ENCODE data around the gene CLK2. TPM values are rescaled to one million over a fixed set of nuclear protein-coding genes. Genes with fewer than 3 reads are reported as not detected.

CLK2 gene
- total and polyA plus RNA-seq, 9 of the 15 experiments (the other 6 are each of a cell fraction or from before 2014, with no cell fraction given) = 13.5 to 81.4 (median 39.6) TPM

- TF ChIP-seq ETV6 (IDR thresholded peaks at IDR 0.05; ENCODE audit: borderline replicate concordance in 1 of 2, low read depth in 2 of 2, low read length in 1 of 2) (no peak), ETV6 (CRISPR knock-in tag; IDR thresholded peaks at IDR 0.05; ENCODE audit: borderline replicate concordance) (no peak), U2AF2 (optimal IDR thresholded peaks at IDR 0.05; ENCODE audit: low read depth, low read length) (no peak), E2F6 (IDR thresholded peaks at IDR 0.05; ENCODE audit: borderline replicate concordance in 1 of 2, extremely low read depth in 1 of 2, insufficient read depth in 1 of 2, insufficient read length in 1 of 2, low read depth in 1 of 2, low read length in 1 of 2, poor library complexity in 1 of 2, severe bottlenecking in 1 of 2) (peak; percentile 27 to 56), TCFL5 (CRISPR knock-in tag; conservative IDR thresholded peaks at IDR 0.05) (no peak), STAT5B (CRISPR knock-in tag; IDR thresholded peaks at IDR 0.05) (no peak), ZKSCAN1 (IDR thresholded peaks at IDR 0.05; ENCODE audit: low read depth, low read length) (no peak; the same call in 1 of the 2 replicates), ARID3B (CRISPR knock-in tag; IDR thresholded peaks at IDR 0.05; ENCODE audit: borderline replicate concordance) (no peak), U2AF1 (optimal IDR thresholded peaks at IDR 0.05; ENCODE audit: low read depth, low read length) (no peak), SMARCA5 (IDR thresholded peaks at IDR 0.05) (no peak), ZKSCAN8 (CRISPR knock-in tag; IDR thresholded peaks at IDR 0.05) (no peak), YY1 (IDR thresholded peaks at IDR 0.05; ENCODE audit: borderline replicate concordance in 1 of 3, control insufficient read depth in 1 of 3, extremely low read depth in 1 of 3, insufficient read depth in 3 of 3, insufficient read length in 1 of 3, insufficient replicate concordance in 2 of 3, low read depth in 1 of 3, low read length in 2 of 3) (peak; percentile 75 to 94 (median 92)), GATAD2A (IDR thresholded peaks at IDR 0.05) (no peak), CUX1 (CRISPR knock-in tag; IDR thresholded peaks at IDR 0.05) (no peak), POLR2H (tag; IDR thresholded peaks at IDR 0.05; ENCODE audit: low read depth) (no peak), PCBP1 (IDR thresholded peaks at IDR 0.05; ENCODE audit: low read depth, low read length, poor library complexity, severe bottlenecking) (peak; percentile 94), MEF2A (IDR thresholded peaks at IDR 0.05; ENCODE audit: control insufficient read depth, low read depth, low read length) (no peak), TBL1XR1 (IDR thresholded peaks at IDR 0.05; ENCODE audit: low read length in 2 of 2) (no peak), WHSC1 (IDR thresholded peaks at IDR 0.05; ENCODE audit: low read length) (no peak)
These were observed 17.9 kb downstream of the CLK2 start, which contains the start of gene ENTREP3 (continued) for GRCh38 chr1:155255243-155256007.
